ENCODE results near the gene CISD2.
"Not testable (repeated sequence)": the region's sequence is repeated elsewhere in the genome, so short reads cannot be mapped to it uniquely, and the experiment has no call there.

GRCh38 chr4:102877477-102878106, 8.8 kb downstream of the CISD2 start:
- TF ChIP-seq, protein P1, sequence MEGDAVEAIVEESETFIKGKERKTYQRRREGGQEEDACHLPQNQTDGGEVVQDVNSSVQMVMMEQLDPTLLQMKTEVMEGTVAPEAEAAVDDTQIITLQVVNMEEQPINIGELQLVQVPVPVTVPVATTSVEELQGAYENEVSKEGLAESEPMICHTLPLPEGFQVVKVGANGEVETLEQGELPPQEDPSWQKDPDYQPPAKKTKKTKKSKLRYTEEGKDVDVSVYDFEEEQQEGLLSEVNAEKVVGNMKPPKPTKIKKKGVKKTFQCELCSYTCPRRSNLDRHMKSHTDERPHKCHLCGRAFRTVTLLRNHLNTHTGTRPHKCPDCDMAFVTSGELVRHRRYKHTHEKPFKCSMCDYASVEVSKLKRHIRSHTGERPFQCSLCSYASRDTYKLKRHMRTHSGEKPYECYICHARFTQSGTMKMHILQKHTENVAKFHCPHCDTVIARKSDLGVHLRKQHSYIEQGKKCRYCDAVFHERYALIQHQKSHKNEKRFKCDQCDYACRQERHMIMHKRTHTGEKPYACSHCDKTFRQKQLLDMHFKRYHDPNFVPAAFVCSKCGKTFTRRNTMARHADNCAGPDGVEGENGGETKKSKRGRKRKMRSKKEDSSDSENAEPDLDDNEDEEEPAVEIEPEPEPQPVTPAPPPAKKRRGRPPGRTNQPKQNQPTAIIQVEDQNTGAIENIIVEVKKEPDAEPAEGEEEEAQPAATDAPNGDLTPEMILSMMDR (conservative IDR thresholded peaks at IDR 0.05; ENCODE audit: low read depth, low read length) = not testable (repeated sequence)
- not testable (repeated sequence) for TF ChIP-seq SMC3 (IDR thresholded peaks at IDR 0.05; ENCODE audit: low read depth, low read length); POLR2A (IDR thresholded peaks at IDR 0.05; ENCODE audit: low read depth, low read length); BHLHE40 (IDR thresholded peaks at IDR 0.05; ENCODE audit: low read depth, low read length); RCOR1 (IDR thresholded peaks at IDR 0.05; ENCODE audit: insufficient replicate concordance, low read length); MAFK (IDR thresholded peaks at IDR 0.05; ENCODE audit: low read depth, low read length); USF2 (IDR thresholded peaks at IDR 0.05; ENCODE audit: low read depth, low read length); RAD21 (IDR thresholded peaks at IDR 0.05; ENCODE audit: low read length); CEBPB (IDR thresholded peaks at IDR 0.05; ENCODE audit: low read depth, low read length); RFX5 (IDR thresholded peaks at IDR 0.05; ENCODE audit: low read depth, low read length); MXI1 (IDR thresholded peaks at IDR 0.05; ENCODE audit: borderline replicate concordance, low read depth, low read length); FOS (IDR thresholded peaks at IDR 0.05; ENCODE audit: low read depth, low read length)
- TF ChIP-seq, protein P2, sequence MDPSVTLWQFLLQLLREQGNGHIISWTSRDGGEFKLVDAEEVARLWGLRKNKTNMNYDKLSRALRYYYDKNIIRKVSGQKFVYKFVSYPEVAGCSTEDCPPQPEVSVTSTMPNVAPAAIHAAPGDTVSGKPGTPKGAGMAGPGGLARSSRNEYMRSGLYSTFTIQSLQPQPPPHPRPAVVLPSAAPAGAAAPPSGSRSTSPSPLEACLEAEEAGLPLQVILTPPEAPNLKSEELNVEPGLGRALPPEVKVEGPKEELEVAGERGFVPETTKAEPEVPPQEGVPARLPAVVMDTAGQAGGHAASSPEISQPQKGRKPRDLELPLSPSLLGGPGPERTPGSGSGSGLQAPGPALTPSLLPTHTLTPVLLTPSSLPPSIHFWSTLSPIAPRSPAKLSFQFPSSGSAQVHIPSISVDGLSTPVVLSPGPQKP (IDR thresholded peaks at IDR 0.05; ENCODE audit: borderline replicate concordance, low read depth, low read length) = not testable (repeated sequence)
